ENCODE data around the gene MICAL3. TPM values are rescaled to one million over a fixed set of nuclear protein-coding genes. Genes with fewer than 3 reads are reported as not detected.

Gene MICAL3
- total and polyA plus RNA-seq, 2 of the 8 experiments (the other 6 are each of a cell fraction or from before 2014, with no cell fraction given) = 8.3 to 41.8 TPM

DNA sequence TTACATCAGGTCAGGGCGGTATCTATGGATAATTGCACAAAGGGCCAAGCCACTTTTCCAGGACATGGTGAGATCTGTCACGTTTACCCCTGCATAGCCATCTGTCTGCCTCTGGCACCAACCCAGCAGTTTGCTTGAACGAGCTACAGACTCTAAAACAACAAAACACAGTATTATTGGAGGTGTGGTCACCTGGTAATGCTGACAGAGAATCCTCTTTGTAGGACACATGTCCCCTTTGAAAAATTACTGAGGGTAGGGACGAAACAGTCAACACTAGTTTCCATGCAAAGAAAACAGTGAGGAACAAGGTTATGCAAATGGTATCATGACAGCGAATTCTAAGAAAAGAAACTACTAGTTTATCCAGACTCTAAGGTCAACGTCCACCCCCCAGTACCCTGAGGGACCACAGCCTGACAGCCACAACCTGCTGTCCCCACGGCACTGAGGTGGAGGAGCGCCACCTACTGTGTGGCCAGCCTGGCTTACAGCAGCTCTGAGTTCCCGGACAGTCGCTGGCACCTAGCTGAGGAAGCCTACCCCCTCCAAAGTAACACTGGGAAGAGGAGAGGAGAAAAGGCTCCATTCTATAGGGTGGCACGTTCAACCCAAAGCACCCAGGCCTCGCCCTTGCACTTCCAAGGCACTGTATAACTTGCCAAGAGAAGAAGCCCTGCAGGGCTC lies 132.7 kb downstream of the MICAL3 start (continued):
- TF ChIP-seq EGR1 (IDR thresholded peaks at IDR 0.05; ENCODE audit: borderline replicate concordance, low read depth, low read length) = no peak
- TF ChIP-seq ASH2L (IDR thresholded peaks at IDR 0.05; ENCODE audit: low read length) = no peak
- no peak for TF ChIP-seq KDM5A (IDR thresholded peaks at IDR 0.05; ENCODE audit: low read length)
- TF ChIP-seq POLR2A (IDR thresholded peaks at IDR 0.05; ENCODE audit: control extremely low read depth in 1 of 2, low read depth in 2 of 2, low read length in 2 of 2) = no peak
- TF ChIP-seq NANOG (IDR thresholded peaks at IDR 0.05; ENCODE audit: insufficient read depth, low read depth, low read length, poor library complexity, severe bottlenecking) = no peak
- no peak for TF ChIP-seq GTF2F1 (IDR thresholded peaks at IDR 0.05; ENCODE audit: borderline replicate concordance, low read depth, low read length)
